ENCODE measurements around the gene OTULINL. TPM values are rescaled to one million over a fixed set of nuclear protein-coding genes. Genes with fewer than 3 reads are reported as not detected.

The OTULINL gene
- total RNA-seq, 1 experiment from 2014 or later = 54.6 TPM

GRCh38 chr5:14534773-14535172 lies 46.8 kb upstream of the OTULINL start:
- BruUV-seq (replicated peaks) = no TSS peak
- intact Hi-C loops (cut with micrococcal nuclease) = no loop called here
- H3K4me2 ChIP-seq (ENCODE audit: low read length) = no peak overlapping the region
- no peak for ATAC-seq
- no peak for TF ChIP-seq EZH2 (IDR thresholded peaks at IDR 0.05; ENCODE audit: low read length, unreplicated experiment)
- no peak overlapping the region for H3K9ac ChIP-seq (ENCODE audit: low read length)
- no peak overlapping the region for H3K4me3 ChIP-seq (ENCODE audit: low read length)
- ChIA-PET POLR2A (ENCODE audit: unreplicated experiment) (no interaction called here), CTCF (no interaction called here)
- no peaks in the 10 kb centered on the region for H3F3A ChIP-seq (ENCODE audit: low read length, unreplicated experiment)
- no peaks in the 10 kb centered on the region for H3K79me2 ChIP-seq (ENCODE audit: low read length)
- no peaks in the 10 kb centered on the region for H4K20me1 ChIP-seq (ENCODE audit: low read length)
- H2AFZ ChIP-seq (ENCODE audit: low read length) = peak overlapping the region; percentile 11; the same call in 1 of the 2 replicates
- H3K27ac ChIP-seq (ENCODE audit: low read length) = no peak overlapping the region
- no peaks in the 10 kb centered on the region for H3K27me3 ChIP-seq (ENCODE audit: low read length)
- no peaks in the 10 kb centered on the region for H3K4me1 ChIP-seq (ENCODE audit: insufficient read depth, low read length)
- no peaks in the 10 kb centered on the region for H3K36me3 ChIP-seq (ENCODE audit: low read depth, low read length)
- H3K9me2 ChIP-seq (replicated peaks; ENCODE audit: low read length) = no peaks in the 10 kb centered on the region
- H3K9me3 ChIP-seq (ENCODE audit: low read length) = no peaks in the 10 kb centered on the region
- DNase-seq = no peak

- no peak for TF ChIP-seq EZH2phosphoT487 (IDR thresholded peaks at IDR 0.05; ENCODE audit: borderline replicate concordance, low read length)
- no peak for TF ChIP-seq CTCF (conservative IDR thresholded peaks at IDR 0.05; ENCODE audit: low read depth, low read length)
- TF ChIP-seq EZH2 (IDR thresholded peaks at IDR 0.05; ENCODE audit: low read length, unreplicated experiment) = no peak
- CTCF ChIA-PET = no interaction called here
Observed at GRCh38 chr5:14545308-14545707, 36.3 kb upstream of the OTULINL start.

GRCh38 chr5:14545862-14546261 lies 35.7 kb upstream of the OTULINL start:
- no peak for DNase-seq
- no peak overlapping the region for H3K4me3 ChIP-seq (ENCODE audit: low read length)
- no TSS peak for BruUV-seq (replicated peaks)
- TF ChIP-seq EZH2phosphoT487 (IDR thresholded peaks at IDR 0.05; ENCODE audit: borderline replicate concordance, low read length) (no peak), EZH2 (IDR thresholded peaks at IDR 0.05; ENCODE audit: low read length, unreplicated experiment) (no peak), CTCF (conservative IDR thresholded peaks at IDR 0.05; ENCODE audit: low read depth, low read length) (no peak)
- H3K27me3 ChIP-seq (ENCODE audit: low read length) = no peaks in the 10 kb centered on the region
- H3K9me3 ChIP-seq (ENCODE audit: low read length) = no peaks in the 10 kb centered on the region; the same call in 1 of the 2 replicates
- no peak overlapping the region for H3K4me2 ChIP-seq (ENCODE audit: low read length)
- ATAC-seq = no peak
- H3K36me3 ChIP-seq (ENCODE audit: low read depth, low read length) = no peaks in the 10 kb centered on the region
- no peaks in the 10 kb centered on the region for H3F3A ChIP-seq (ENCODE audit: low read length, unreplicated experiment)
- no peaks in the 10 kb centered on the region for H3K4me1 ChIP-seq (ENCODE audit: insufficient read depth, low read length)
- intact Hi-C loops (cut with micrococcal nuclease) = no loop called here
- H2AFZ ChIP-seq (ENCODE audit: low read length) = no peak overlapping the region
- ChIA-PET POLR2A (ENCODE audit: unreplicated experiment) (no interaction called here), CTCF (no interaction called here)
- H3K79me2 ChIP-seq (ENCODE audit: low read length) = no peaks in the 10 kb centered on the region
- H4K20me1 ChIP-seq (ENCODE audit: low read length) = no peaks in the 10 kb centered on the region
- no peaks in the 10 kb centered on the region for H3K9me2 ChIP-seq (replicated peaks; ENCODE audit: low read length)
- H3K9ac ChIP-seq (ENCODE audit: low read length) = no peak overlapping the region
- no peak overlapping the region for H3K27ac ChIP-seq (ENCODE audit: low read length)

More at GRCh38 chr5:14545308-14545707, 36.3 kb upstream of the OTULINL start:
- no TSS peak for BruUV-seq (replicated peaks)
- DNase-seq = no peak
- H3F3A ChIP-seq (ENCODE audit: low read length, unreplicated experiment) = no peaks in the 10 kb centered on the region
- H3K27ac ChIP-seq (ENCODE audit: low read length) = no peak overlapping the region
- no peaks in the 10 kb centered on the region for H3K4me1 ChIP-seq (ENCODE audit: insufficient read depth, low read length)
- H3K9me2 ChIP-seq (replicated peaks; ENCODE audit: low read length) = no peaks in the 10 kb centered on the region
- no peak overlapping the region for H2AFZ ChIP-seq (ENCODE audit: low read length)
- H3K9me3 ChIP-seq (ENCODE audit: low read length) = no peaks in the 10 kb centered on the region; the same call in 1 of the 2 replicates
- no peak overlapping the region for H3K9ac ChIP-seq (ENCODE audit: low read length)
- POLR2A ChIA-PET (ENCODE audit: unreplicated experiment) = no interaction called here
- H3K4me3 ChIP-seq (ENCODE audit: low read length) = no peak overlapping the region
- H3K36me3 ChIP-seq (ENCODE audit: low read depth, low read length) = no peaks in the 10 kb centered on the region
- H3K79me2 ChIP-seq (ENCODE audit: low read length) = no peaks in the 10 kb centered on the region
- no peak for ATAC-seq
- H3K27me3 ChIP-seq (ENCODE audit: low read length) = no peaks in the 10 kb centered on the region
- H4K20me1 ChIP-seq (ENCODE audit: low read length) = no peaks in the 10 kb centered on the region
- H3K4me2 ChIP-seq (ENCODE audit: low read length) = no peak overlapping the region
- intact Hi-C loops (cut with micrococcal nuclease) = no loop called here
